HG02938 (cell line): ENCODE results near the gene ANKRD55.
"Not testable (repeated sequence)": the region's sequence is repeated elsewhere in the genome, so short reads cannot be mapped to it uniquely, and the experiment has no call there.

Experiments used
- ATAC-seq: cut with Tn5 transposase; IDR thresholded peaks from one replicate; pipeline ENCODE4 v1.9.1; 2021; ENCODE audit warnings: mild to moderate bottlenecking, moderate library complexity; ENCODE audit not compliant: unreplicated experiment

ANKRD55 gene

GRCh38 chr5:56211298-56211865 is 21.7 kb downstream of the ANKRD55 start:
- ATAC-seq, result no peak

GRCh38 chr5:56208681-56209080 is 24.4 kb downstream of the ANKRD55 start:
- no peak for ATAC-seq

- ATAC-seq, result no peak
These were observed 25.6 kb downstream of the ANKRD55 start for GRCh38 chr5:56207537-56207936.

GRCh38 chr5:56206126-56206910 is 26.8 kb downstream of the ANKRD55 start:
- no peak for ATAC-seq

- not testable (repeated sequence) for ATAC-seq
These were observed 29.2 kb downstream of the ANKRD55 start for GRCh38 chr5:56203936-56204335.

GRCh38 chr5:56202483-56202882 is 30.6 kb downstream of the ANKRD55 start:
- ATAC-seq, result no peak

- not testable (repeated sequence) for ATAC-seq
These were observed 31.3 kb downstream of the ANKRD55 start for GRCh38 chr5:56201762-56202261.

GRCh38 chr5:56200971-56201666 is 32.0 kb downstream of the ANKRD55 start:
- ATAC-seq, result peak; percentile 98

- ATAC-seq, result no peak
These were observed 38.1 kb downstream of the ANKRD55 start for GRCh38 chr5:56195016-56195415.

GRCh38 chr5:56192246-56192645 is 40.9 kb downstream of the ANKRD55 start:
- ATAC-seq, result no peak

- no peak for ATAC-seq
These were observed 41.5 kb downstream of the ANKRD55 start for GRCh38 chr5:56191656-56192055.

GRCh38 chr5:56190497-56190896 is 42.6 kb downstream of the ANKRD55 start:
- no peak for ATAC-seq

GRCh38 chr5:56185768-56186311 is 47.3 kb downstream of the ANKRD55 start:
- no peak for ATAC-seq

GRCh38 chr5:56183506-56183905 is 49.6 kb downstream of the ANKRD55 start:
- no peak for ATAC-seq

GRCh38 chr5:56179442-56179841 is 53.7 kb downstream of the ANKRD55 start:
- ATAC-seq, result no peak

GRCh38 chr5:56178823-56179222 is 54.3 kb downstream of the ANKRD55 start:
- ATAC-seq, result no peak

- ATAC-seq, result no peak
These were observed 56.1 kb downstream of the ANKRD55 start for GRCh38 chr5:56176871-56177533.

- ATAC-seq, result no peak
These were observed 56.9 kb downstream of the ANKRD55 start for GRCh38 chr5:56176155-56176798.

GRCh38 chr5:56175488-56175887 is 57.6 kb downstream of the ANKRD55 start:
- ATAC-seq, result no peak

- ATAC-seq, result no peak
These were observed 58.1 kb downstream of the ANKRD55 start for GRCh38 chr5:56175021-56175420.
